IPS-NIHi7 (cell line): Measurements from ENCODE around the gene SLIT3.
"Not testable (repeated sequence)": the region's sequence is repeated elsewhere in the genome, so short reads cannot be mapped to it uniquely, and the experiment has no call there.

Experiments used
- DNase-seq: peaks from one replicate; pipeline ENCODE4 v3.0.0; 2012; ENCODE audit warnings: mixed read lengths; ENCODE audit errors: extremely low spot score

The SLIT3 gene

GRCh38 chr5:168648576-168648975 lies 652.4 kb downstream of the SLIT3 start:
- DNase-seq: no peak

DNA sequence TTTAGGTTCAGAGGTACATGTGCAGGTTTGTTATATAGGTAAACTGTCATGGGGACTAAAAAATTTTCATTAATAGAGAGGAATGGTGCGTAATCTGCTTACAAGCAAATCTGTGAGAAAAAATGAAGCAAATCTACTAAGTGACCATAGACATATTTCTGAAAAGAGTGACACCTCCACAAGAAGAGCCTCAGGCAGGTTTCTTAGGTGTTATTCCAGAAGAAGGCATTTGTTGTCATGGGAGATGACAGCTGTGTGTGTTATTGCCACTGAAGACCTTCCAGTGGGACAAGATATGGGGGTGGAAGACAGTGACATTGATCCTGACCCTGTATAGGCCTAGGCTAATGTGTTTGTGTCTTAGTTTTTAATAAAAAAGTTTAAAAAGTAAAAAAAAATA lies 652.9 kb downstream of the SLIT3 start:
- DNase-seq: no peak

- no peak for DNase-seq
Observed at GRCh38 chr5:168647083-168647482, 653.9 kb downstream of the SLIT3 start.

DNA sequence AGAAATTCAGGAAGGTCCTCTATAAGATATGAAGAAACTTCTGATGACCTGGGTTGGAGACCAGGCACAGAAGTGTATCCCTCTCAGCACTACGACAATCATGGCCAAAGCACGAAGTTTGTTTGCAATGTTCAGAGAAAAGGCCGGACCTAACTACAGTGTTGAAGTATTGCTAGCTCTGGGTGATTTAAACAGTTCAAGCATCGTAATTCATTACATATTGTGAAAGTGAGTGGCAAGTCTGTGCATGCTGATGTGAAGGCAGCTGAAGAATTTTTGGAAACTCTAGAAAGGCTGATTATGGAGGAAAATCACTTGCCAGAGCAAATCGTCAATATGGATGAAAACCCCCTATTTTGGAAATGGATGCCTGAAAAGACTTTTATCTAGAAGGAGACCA lies 654.6 kb downstream of the SLIT3 start:
- DNase-seq: no peak

- no peak for DNase-seq
Observed at GRCh38 chr5:168645195-168645594, 655.7 kb downstream of the SLIT3 start.

DNA sequence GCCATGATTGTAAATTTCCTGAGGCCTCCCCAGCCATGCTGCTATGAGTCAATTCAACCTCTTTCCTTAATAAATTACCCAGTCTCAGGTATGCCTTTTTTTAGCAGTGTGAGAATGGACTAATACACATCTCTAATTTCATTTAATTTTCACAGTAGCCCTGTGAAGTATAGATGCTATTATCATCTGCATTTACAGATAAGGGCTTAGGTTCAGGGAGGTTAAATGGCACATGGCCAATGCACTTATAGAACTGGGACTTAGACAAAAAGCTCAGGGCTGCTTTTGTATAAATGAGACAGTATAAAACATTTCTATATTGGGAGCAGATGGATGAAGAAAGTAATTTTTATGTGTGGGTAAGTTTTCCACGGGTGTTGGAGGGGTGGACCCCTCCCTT lies 658.9 kb downstream of the SLIT3 start:
- DNase-seq: no peak

GRCh38 chr5:168638846-168639245 lies 662.1 kb downstream of the SLIT3 start:
- not testable (repeated sequence) for DNase-seq

- DNase-seq: no peak
Observed at GRCh38 chr5:168637793-168638192, 663.1 kb downstream of the SLIT3 start.

GRCh38 chr5:168637281-168637680 lies 663.7 kb downstream of the SLIT3 start:
- DNase-seq: no peak

DNA sequence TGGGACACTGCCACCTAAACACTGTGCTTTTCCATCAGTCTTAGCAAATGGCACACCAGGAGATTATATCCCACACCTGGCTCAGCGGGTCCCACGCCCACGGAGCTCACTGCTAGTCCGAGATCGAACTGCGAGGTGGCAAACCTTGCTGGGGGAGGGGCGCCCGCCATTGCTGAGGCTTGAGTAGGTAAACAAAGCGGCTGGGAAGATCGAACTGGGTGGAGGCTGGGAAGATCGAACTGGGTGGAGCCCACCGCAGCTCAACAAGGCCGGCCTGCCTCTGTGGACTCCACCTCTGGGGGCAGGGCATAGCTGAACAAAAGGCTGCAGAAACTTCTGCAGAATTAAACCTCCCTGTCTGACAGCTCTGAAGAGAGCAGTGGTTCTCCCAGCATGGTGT lies 670.0 kb downstream of the SLIT3 start:
- DNase-seq: not testable (repeated sequence)

- DNase-seq: no peak
Observed at GRCh38 chr5:168624850-168625364, 676.0 kb downstream of the SLIT3 start.

GRCh38 chr5:168620807-168621206 lies 680.1 kb downstream of the SLIT3 start:
- no peak for DNase-seq

DNA sequence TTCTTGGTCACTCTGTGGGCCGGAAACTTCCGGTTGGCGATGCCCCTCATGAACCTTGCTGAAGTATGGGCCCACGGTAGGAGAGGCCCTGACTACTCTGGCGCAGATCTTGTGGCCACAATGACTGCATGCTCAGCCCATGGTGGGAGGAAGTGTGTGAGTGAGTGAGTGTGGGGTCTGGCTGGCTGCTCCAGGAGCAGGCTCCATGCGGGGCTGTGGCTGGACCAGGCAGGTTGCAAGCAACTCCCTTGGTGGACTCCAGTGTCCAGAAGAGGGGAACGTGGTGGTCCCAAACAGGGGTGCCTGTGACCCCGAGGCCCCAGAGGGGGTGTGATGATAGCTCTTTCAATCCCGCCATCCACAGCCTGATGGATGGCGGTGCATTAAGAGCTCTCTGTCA lies 686.3 kb downstream of the SLIT3 start:
- no peak for DNase-seq

DNA sequence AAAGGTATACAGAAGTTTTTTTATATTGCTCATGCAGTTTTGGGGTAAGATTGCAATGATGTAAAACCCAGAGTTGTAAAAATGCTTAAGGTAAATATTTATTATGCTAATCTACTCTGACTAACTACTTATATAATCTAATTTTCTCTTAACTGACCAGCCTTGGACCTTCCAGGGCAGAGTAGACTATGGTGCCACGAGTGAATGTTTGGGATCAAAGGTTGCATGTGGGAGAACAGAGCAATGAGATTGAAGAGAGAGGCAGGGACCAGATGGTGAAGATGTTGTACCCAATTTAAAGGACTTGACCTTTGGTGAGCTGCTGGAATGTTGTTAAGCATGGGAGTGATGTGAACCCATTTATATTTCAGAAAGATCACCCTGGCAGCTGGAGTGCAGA lies 686.9 kb downstream of the SLIT3 start:
- DNase-seq: no peak

DNA sequence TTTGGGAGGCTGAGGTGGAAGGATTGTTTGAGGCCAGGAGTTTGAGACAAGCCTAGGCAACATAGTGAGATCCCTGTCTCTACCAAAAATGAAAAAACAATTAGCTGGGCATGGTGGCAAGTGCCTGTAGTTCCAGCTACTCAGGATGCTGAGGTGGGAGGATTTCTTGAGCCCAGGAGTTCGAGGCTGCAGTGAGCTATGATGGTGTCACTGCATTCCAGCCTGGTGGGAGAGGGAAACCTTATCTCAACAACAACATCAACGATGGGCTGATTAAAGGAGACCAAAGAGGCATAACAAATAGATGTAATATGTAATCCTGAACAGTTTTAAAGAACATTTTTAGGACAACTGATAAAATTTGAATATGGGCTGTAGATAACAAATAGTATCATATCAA lies 687.5 kb downstream of the SLIT3 start:
- no peak for DNase-seq

- DNase-seq: no peak
Observed at GRCh38 chr5:168612996-168613395, 687.9 kb downstream of the SLIT3 start.

- no peak for DNase-seq
Observed at GRCh38 chr5:168612123-168612522, 688.8 kb downstream of the SLIT3 start.
